ENCODE data around the gene PTCH1. TPM values are rescaled to one million over a fixed set of nuclear protein-coding genes. Genes with fewer than 3 reads are reported as not detected.

PTCH1 gene
- total RNA-seq, 1 donor from 2014 or later, result 25.2 TPM

- intact Hi-C loops (cut with DNase I), result no loop called here
- peaks cover 47 to 71% of the 10 kb centered on the region in 2 donors for H3K36me3 ChIP-seq
- TF ChIP-seq CTCF (IDR thresholded peaks at IDR 0.05), result no peak
These were observed 69.8 kb downstream of the PTCH1 start for GRCh38 chr9:95446984-95447383.

GRCh38 chr9:95446259-95446658 is 70.5 kb downstream of the PTCH1 start:
- Histone ChIP-seq H3K4me1 (no peaks in the 10 kb centered on the region), H3K9me3 (no peaks in the 10 kb centered on the region), H3K4me3 (no peak overlapping the region), H3K27me3 (no peaks in the 10 kb centered on the region), H3K27ac (no peak overlapping the region), H3K36me3 (peaks cover 45 to 64% of the 10 kb centered on the region in 2 donors)
- TF ChIP-seq CTCF (IDR thresholded peaks at IDR 0.05), result no peak
- intact Hi-C loops (cut with DNase I), result no loop called here
- DNase-seq (ENCODE audit: low spot score in 2 of 2), result no peak

More at GRCh38 chr9:95446984-95447383, 69.8 kb downstream of the PTCH1 start:
- Histone ChIP-seq H3K4me1 (no peaks in the 10 kb centered on the region), H3K9me3 (no peaks in the 10 kb centered on the region), H3K4me3 (no peak overlapping the region), H3K27ac (no peak overlapping the region), H3K27me3 (no peaks in the 10 kb centered on the region)
- no peak for DNase-seq (ENCODE audit: low spot score in 2 of 2)

GRCh38 chr9:95444160-95444559 is 72.6 kb downstream of the PTCH1 start:
- peaks cover 43 to 44% of the 10 kb centered on the region in 2 donors for H3K36me3 ChIP-seq
- no peak overlapping the region for H3K4me3 ChIP-seq
- H3K27me3 ChIP-seq, result no peaks in the 10 kb centered on the region
- no peaks in the 10 kb centered on the region for H3K9me3 ChIP-seq
- no peaks in the 10 kb centered on the region for H3K4me1 ChIP-seq
- H3K27ac ChIP-seq, result no peak overlapping the region
- intact Hi-C loops (cut with DNase I), result no loop called here
- DNase-seq (ENCODE audit: low spot score in 2 of 2), result peak in 1 of 2 donors; percentile 51
- TF ChIP-seq CTCF (IDR thresholded peaks at IDR 0.05), result no peak

GRCh38 chr9:95443301-95443700 is 73.5 kb downstream of the PTCH1 start:
- Histone ChIP-seq H3K4me3 (no peak overlapping the region), H3K36me3 (peaks cover 35% of the 10 kb centered on the region in 2 donors), H3K27ac (no peak overlapping the region), H3K4me1 (no peaks in the 10 kb centered on the region), H3K9me3 (no peaks in the 10 kb centered on the region), H3K27me3 (no peaks in the 10 kb centered on the region)
- no peak for DNase-seq (ENCODE audit: low spot score in 2 of 2)
- intact Hi-C loops (cut with DNase I), result no loop called here
- no peak for TF ChIP-seq CTCF (IDR thresholded peaks at IDR 0.05)

- H3K36me3 ChIP-seq, result peaks cover 14 to 15% of the 10 kb centered on the region in 2 donors
- TF ChIP-seq CTCF (IDR thresholded peaks at IDR 0.05), result no peak
- no peak for DNase-seq (ENCODE audit: low spot score in 2 of 2)
- no peaks in the 10 kb centered on the region for H3K4me1 ChIP-seq
- intact Hi-C loops (cut with DNase I), result no loop called here
- no peaks in the 10 kb centered on the region for H3K27me3 ChIP-seq
- H3K27ac ChIP-seq, result no peak overlapping the region
- H3K4me3 ChIP-seq, result no peak overlapping the region
- no peaks in the 10 kb centered on the region for H3K9me3 ChIP-seq
These were observed 75.7 kb downstream of the PTCH1 start for GRCh38 chr9:95441081-95441480.

- Histone ChIP-seq H3K4me1 (no peaks in the 10 kb centered on the region), H3K4me3 (no peak overlapping the region), H3K27ac (no peak overlapping the region), H3K9me3 (no peaks in the 10 kb centered on the region), H3K36me3 (peaks cover 9 to 13% of the 10 kb centered on the region in 2 donors), H3K27me3 (no peaks in the 10 kb centered on the region)
- DNase-seq (ENCODE audit: low spot score in 2 of 2), result peak in 1 of 2 donors; percentile 52
- no peak for TF ChIP-seq CTCF (IDR thresholded peaks at IDR 0.05)
- intact Hi-C loops (cut with DNase I), result no loop called here
These were observed 76.3 kb downstream of the PTCH1 start for GRCh38 chr9:95440447-95440846.

Data from ascending aorta (tissue), 2 donors.